T-helper 22 cell (primary cell): Measurements from ENCODE around the gene TMEM200B.
"Not testable (repeated sequence)": the region's sequence is repeated elsewhere in the genome, so short reads cannot be mapped to it uniquely, and the experiment has no call there.

Experiments used
- DNase-seq: peaks from one replicate; pipeline ENCODE4 v3.0.0-alpha.2; 2020; ENCODE audit warnings: low read depth

TMEM200B gene

DNA sequence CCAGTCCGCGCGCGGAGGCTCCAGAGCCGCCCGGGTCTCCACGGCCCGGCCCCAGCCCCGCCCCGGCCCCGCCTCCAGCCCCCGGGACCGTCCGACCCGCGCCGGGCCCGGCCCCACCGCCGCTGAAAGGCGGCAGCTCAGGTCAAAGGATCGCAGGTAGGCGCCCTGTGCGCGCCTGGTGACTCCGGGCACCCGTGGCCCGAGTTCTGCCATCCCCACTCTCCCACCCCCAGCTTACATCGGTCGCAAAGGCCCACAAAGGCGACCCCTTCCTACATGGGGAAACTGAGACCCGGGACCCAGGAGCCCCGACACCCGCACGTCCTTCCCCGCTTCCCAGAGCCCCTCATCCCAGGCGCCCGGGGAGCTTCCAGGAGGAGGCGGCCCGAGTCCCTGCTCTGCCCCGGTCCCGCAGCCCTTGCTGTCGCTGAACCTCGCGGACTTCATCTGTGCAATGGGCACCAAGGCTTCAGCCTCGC lies at the start of gene TMEM200B:
TMEM200B (minus strand) TSS at position 17 of the 479 bp plus-strand sequence. CDS start 2,075 bp downstream, outside the sequence.
- no peak for DNase-seq

GRCh38 chr1:29172415-29172939 lies 48.8 kb upstream of the TMEM200B start:
- DNase-seq: no peak

- DNase-seq: no peak
These were observed 47.8 kb upstream of the TMEM200B start for GRCh38 chr1:29171521-29171920.

- DNase-seq: no peak
These were observed 47.4 kb upstream of the TMEM200B start for GRCh38 chr1:29171089-29171488.

DNA sequence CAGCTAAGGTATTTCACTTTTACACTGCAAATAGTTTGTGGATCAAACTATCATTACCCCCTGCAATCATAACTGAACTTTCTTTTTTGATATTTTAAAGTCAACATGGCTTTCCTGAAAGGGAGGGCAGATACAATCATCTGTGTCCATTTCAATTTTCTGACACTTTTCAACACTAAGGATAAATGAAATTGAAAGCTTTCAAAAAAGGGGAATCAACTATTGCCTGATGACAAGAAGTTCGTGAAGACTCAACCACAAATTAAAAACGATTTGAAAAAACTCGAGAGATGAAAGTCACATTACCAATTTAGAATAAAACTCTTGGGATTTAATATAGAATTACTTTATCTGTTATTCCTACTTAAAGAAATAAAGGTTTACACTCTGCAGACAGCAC lies 46.3 kb upstream of the TMEM200B start:
- DNase-seq: no peak

DNA sequence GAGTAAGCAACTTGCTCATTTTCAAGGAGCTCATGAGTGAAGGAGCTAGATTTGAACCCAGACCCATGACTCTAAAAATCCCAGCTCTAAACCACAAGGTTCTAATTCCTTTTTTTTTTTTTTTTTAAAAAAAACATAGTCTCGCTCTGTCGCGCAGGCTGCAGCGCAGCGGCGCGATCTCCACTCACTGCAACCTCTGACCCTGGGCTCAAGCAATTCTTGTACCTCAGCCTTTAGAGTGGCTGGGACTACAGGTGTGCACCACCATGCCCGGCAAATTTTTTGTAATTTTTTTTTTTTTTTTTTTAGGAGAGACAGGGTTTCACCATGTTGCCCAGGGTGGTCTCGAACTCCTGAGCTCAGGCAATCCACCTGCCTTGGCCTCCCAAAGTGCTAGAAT lies 44.2 kb upstream of the TMEM200B start:
- DNase-seq: no peak

DNA sequence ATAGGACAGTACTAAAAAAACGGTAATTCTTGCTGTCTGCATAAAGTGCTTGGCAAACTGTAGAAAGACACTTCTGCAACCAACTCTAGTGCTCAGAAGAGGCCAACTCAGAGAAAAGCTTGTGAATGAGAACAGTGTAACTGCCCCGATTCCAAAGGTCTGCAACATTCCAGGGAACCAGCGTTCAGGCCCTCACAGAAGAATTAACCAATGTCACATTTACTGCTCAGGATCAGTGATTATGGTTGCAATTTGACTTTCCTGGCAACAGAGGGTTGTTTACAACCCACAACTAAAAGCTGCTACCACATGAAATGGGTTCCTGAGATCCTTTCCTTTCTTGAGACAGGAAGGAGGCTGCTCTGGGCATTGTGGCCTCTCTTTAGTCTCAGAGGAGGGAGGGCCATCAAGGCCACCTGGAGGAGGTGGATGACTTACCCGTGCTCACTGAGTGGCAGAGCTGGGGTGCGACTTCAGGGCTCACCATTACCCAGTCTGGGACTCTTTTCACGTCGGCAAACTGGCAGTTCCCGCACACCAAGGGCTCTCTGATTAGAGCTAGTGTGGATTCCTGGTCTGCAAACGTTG lies 42.7 kb upstream of the TMEM200B start:
- no peak for DNase-seq

DNA sequence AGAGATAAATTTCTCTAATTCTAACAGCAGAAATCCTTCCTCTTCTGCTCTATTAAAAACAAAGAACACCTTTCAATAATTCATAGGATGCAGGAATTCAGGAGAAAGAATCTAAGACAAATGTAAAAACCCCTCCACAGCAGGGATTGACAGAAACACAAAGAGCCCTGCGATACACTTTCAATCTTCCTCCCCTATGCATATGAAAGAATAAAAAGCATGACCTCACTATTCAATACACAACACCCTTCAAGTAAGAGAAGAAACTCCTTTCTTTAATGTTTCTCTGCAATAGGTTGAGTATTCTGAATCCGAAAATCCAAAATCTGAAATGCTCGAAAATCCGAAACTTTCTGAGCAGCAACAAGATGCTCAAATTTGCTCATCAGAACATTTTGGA lies 40.9 kb upstream of the TMEM200B start:
- no peak for DNase-seq

DNA sequence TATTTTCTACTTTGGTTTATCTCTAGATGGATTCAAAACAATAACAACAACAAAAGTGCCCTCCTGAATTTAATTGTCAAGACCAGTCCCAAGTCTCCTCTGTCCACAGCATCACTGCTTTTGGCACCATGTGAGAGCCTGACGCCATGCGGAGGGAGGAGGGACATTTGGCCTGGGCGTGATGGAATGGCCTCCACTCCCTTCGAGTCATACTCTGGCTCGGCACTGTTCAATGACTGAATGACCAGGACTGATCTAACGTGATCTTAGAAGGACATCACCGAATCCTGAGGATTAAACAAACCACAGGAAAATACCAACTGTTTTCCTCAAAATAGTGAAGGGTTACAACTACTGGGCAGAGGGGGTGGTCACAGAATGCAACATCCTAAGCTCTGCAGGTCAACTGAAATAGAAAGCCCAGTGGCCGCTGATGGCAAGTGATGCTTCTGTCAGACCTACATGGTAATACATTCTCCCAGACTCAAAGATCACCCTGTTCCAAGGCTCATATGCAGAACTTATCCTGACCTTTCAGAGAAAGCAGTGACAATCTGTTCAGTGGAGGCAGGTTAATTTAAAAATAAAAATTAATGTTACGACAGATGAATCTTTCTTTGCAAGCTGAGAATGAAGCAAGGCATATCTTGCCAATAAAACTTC lies 38.9 kb upstream of the TMEM200B start:
- no peak for DNase-seq

GRCh38 chr1:29162025-29162424 lies 38.3 kb upstream of the TMEM200B start:
- DNase-seq: no peak

GRCh38 chr1:29159773-29160172 lies 36.1 kb upstream of the TMEM200B start:
- DNase-seq: no peak

- no peak for DNase-seq
These were observed 33.5 kb upstream of the TMEM200B start for GRCh38 chr1:29157269-29157601.

DNA sequence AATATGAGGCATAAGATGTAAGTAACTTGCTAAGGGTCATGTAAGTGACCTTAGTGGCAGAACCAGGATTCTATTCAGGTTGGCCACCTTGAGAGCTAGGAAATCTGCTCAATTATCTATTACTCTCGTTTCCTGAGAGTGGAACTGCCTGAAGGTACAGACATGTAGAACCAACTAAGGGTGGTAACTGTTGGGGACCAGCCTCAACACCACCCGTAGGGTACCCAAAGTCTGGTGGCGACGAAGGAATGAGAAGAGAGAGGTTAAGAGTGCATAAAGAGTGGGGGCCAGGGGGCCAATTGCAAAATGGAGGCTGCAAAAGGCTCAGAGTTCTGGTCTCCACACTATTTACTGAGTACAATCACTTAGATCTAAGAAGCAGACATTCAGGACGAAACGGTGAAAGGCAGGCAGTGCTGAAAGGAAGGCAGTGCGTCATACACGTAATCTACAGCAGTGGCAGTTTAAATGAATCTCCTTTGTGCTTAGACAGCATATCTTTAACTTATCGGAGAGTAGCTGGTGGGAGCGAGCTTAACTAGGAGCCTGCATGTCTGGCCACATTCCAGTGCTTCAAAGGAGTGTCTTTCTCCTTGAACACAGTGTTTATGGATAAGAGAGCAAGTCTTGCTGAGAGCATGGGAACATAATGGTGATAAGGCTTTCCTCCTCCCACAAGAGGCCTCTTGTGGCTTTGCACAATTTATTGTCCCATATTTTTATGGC lies 33.0 kb upstream of the TMEM200B start:
- DNase-seq: no peak

DNA sequence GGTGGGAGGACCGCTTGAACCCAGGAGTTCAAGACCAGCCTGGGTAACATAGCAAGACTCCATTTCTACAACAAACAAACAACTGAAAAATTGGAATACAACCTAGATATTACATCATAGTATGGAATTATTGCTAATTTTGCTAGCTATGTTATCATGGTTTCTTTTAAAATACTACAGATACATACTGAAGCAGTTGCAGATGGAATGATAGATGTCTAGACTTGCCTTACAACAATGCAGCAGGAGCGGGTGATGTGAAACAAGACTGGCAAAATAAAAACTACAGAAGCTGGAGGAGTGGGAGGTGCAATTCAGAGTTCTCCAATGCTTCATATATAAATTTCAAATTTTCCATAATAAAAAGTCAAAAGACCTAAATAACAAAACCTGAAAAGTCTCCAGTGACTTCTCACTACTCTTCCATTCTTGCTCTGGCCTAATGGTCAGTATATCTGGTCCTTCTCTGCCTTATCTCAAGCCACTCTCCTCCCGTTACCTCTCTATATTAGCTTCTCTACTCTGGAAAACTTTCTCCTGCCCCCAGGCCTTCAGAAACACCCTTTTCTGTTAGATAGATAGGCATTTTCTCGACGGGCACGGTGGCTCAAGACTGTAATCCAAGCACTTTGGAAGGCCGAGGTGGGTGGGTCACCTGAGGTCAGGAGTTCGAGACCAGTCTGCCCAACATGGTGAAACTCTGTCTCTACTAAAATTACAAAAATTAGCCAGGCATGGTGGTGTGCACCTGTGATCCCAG lies 28.5 kb upstream of the TMEM200B start:
- no peak for DNase-seq

- DNase-seq: not testable (repeated sequence)
These were observed 26.6 kb upstream of the TMEM200B start for GRCh38 chr1:29150346-29150745.

DNA sequence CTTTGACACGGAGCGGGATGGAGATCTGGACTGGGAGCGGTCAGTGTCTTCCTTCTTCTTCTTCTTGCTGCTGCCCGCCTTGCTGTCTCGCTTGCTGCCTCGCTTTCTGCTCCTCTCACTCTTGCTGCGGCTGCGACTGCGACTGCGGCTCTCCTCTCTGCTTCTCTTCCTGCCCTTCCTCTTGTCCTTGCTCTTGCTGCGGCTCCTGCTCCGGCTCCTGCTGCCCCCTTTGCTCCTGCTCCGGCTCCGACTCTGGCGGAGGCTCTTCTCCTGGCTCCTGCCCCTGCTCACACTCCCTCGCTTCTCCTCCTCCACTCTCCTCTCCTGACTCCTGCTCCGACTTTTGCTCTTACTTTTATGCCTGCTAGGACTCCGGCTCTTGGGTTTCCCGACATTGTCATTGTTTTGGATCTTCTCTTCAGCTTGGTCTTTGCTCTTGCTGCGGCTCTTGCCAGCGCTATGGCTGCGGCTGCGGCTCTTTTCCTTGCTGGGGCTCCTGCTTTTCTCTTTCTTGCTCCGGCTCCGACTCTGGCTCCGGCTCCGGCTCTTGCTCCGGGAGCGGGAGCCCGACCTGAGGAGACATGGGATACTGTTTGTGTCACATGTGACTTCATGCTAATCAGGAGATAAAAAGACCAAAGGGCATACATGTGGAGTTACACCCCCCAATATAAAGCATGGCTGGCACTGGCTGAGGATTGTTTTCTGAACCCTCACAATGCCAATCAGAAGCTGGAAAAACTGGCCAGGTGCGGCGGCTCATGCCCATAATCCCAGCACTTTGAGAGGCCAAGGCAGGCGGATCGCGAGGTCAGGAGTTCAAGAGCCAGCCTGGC lies 25.2 kb upstream of the TMEM200B start:
- DNase-seq: no peak

- no peak for DNase-seq
These were observed 22.2 kb upstream of the TMEM200B start for GRCh38 chr1:29145739-29146437.

DNA sequence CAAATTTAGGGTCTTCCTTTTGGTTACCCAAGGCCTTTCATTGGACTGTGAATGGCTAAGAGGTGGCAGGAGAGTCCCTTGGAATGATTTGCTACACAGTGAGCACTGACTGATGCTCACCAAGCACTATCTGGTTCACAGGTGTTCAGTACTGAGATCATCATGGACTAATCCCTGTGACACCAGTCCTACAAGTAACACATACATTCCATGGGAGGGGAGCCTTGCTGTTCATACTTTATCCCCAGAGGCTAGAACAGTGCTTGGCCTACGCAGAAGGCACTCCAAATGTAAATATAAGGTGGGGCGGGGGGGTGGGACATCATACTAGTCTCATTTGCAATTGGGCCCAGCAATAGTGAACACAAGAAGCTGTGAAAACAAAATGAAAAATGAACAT lies 20.5 kb upstream of the TMEM200B start:
- DNase-seq: no peak

DNA sequence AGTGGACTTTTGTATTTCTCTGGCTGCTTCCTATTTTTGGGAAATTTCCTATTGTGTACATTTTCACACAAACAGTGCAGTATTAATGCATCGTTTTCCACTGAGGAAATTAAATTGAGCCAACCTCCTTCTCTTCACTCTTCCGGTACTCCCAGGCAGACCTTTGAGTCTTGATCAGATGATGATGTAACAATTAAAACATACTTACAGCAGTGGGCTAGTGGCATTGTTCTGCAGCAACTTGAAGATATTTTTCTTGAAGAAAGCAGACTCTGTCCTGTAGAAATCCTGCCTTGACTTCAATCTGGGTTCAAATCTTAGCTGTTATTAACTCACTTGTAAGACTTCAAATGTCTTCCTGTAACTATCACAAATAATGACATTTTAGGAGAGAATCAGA lies 19.0 kb upstream of the TMEM200B start:
- DNase-seq: no peak

- DNase-seq: no peak
These were observed 12.8 kb upstream of the TMEM200B start for GRCh38 chr1:29136391-29136915.

DNA sequence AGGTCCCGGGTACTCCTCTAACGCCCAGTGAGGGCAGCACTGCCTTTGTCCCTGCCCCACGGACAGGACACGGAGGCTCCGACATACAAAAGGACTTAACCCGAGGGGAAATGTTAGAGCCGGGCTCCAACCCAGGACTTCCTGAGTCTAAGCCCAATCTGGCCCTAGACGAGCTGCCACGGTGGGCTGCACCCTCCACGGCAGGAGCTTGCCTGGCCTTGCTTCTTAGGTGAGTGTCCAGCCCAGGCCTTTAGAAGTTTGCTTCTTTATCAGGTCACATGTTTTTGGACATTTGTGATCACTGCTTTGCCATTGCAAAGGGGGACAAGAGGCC lies 11.0 kb upstream of the TMEM200B start:
- DNase-seq: no peak
